GM18873 (cell line): Measurements from ENCODE around the gene WDR37.

Experiments
- ATAC-seq: cut with Tn5 transposase; IDR thresholded peaks from one replicate; pipeline ENCODE4 v1.9.1; 2021; ENCODE audit warnings: mild to moderate bottlenecking, moderate library complexity, moderate number of reproducible peaks; ENCODE audit not compliant: unreplicated experiment, low FRiP score

The WDR37 gene

GRCh38 chr10:1180071-1180730 lies 124.0 kb downstream of the WDR37 start:
- ATAC-seq: no peak

GRCh38 chr10:1180836-1181235 lies 124.7 kb downstream of the WDR37 start:
- ATAC-seq: no peak
